GM21723 (cell line): Measurements from ENCODE around the gene GCK.

ENCODE experiments used
- ATAC-seq: cut with Tn5 transposase; IDR thresholded peaks from one replicate; pipeline ENCODE4 v1.9.1; 2021; ENCODE audit warnings: mild to moderate bottlenecking, moderate library complexity; ENCODE audit not compliant: unreplicated experiment

The GCK gene

DNA sequence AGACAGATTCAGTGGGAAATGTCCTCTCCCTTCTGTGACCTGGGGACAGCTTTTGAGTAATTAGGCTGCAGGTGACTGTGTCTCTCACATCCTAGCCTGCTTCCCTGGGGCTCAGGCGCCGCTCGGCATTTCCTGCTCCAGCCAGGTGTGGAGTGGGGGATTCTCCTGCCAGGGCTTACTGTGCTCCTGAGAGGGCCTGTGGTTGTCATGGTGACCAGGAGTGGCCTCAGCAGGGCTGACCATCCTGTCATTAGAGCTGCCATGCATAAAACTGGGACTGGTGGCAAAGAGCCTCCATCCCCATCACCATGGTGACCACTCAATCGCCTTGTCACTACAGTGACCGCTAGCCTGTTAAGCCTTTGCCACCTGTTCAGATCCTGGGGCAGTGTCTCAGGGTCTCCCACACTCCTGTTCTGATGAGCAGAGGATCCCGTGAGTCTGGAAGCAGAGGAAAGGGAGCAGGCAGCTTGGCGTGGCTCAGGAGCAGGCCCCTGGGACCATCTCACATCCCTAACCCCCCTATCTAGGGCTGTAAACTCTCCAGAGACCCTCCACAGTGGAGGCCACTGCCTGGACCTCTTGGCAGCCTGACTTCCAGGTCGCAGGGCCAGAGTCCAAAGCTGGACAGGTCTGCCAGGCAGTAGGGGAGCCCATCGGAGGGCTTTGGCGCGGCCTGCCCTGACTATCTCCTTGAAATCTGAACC, at the start of gene GCK:
Gene GCK, minus strand, starts transcription at position 154 of the 707 bp plus-strand sequence. CDS start 486 bp downstream, outside the sequence.
- ATAC-seq: no peak

- ATAC-seq: no peak
Observed at GRCh38 chr7:44238116-44238695, 49.0 kb upstream of the GCK start.

DNA sequence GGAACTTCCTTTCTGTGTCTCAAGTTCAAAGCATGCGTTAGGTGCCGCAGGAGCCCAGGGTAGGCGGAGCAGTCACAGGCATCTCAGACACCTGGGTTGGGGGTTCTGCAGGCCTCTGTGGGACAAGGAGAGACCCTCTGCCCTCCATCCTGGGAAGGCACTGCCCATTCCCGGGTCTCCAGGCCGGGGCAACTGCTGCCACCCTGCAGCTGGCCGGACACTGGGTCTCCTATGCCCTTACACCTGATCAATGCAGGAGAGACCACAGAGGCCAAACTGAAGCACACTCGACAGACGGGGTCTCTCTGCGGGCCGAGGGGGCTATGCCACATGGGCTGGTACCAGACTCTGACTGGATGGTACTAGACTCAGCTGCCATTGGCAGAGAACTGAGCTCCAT, 48.5 kb upstream of the GCK start:
- no peak for ATAC-seq

GRCh38 chr7:44236333-44236728, 47.1 kb upstream of the GCK start:
- ATAC-seq: no peak

DNA sequence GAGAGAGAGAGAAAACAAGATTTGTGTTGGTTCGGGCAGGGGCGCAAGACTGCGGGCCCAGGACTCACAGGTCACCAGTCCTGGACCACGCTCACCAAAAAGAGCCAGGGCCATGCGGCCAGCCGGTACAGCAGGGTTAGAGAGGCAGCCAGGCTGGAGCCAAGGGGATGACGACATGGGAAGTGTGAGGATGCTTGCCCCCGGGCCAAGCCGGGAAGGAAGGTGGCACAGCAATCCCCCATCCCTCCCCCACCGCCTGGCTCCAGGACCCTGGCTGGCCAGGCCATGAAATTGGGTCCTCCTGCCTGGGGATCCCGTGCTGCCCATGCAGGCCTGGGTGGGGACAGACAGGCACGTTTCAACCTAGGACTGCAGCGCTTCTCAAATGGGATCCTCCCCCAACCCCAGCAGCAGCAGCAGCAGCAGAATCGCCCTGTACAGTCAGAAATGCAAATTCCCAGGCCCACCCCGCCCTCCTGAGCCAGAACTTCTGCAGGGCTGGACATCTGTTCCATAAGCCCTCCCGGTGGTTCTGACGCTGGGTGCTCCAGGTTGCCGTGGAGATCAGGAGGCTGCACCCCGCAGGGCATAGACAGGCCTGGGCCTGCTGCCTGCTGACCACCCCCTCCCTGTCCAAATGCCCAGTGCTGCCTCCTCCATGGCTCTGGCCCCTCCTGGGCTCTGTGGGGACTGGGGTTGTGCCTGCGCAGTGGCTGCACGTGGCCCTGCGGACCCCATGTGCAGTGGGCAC, 46.5 kb upstream of the GCK start:
- no peak for ATAC-seq

- ATAC-seq: no peak
Observed at GRCh38 chr7:44235066-44235465, 45.8 kb upstream of the GCK start.

GRCh38 chr7:44232901-44233715, 43.9 kb upstream of the GCK start:
- ATAC-seq: no peak

DNA sequence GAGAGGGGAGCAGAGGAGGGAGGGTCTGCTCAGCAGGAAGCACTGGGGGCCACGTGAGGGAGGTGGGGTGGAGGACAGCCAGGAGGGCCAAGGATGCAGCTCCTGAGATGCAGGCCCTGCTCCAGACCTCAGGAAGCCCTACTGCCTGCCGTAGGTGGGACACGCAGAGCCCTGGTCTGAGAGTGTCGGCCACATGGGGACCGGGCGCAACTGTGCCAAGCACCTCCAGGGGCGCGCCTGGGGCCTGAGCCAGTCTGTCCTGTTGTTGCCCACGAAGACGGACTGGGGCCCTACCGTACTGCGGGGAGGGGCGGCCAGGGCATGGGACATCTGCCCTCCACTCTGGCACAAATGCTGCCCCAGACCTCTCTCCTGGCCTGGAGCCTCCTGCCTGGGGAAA, 43.2 kb upstream of the GCK start:
- no peak for ATAC-seq

DNA sequence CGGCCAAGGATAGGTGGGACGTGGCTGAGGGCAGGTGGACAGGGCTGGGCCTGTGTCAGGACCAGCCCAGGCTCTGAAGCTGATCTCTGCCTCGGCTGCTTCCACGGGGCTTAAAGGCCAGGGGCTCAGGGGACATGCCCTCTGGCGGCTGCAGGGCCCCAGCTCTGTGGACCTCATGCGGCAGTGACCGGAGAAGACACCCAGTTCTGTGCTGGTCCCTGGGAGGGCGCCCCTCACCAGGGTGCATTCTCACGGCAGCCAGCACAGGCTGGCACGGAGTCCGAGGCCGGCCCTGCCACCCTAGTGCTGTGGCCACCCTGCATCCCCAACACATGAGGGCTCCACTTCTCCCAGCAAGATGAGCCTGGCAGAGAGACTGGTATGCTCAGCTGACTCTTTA, 41.8 kb upstream of the GCK start:
- no peak for ATAC-seq

DNA sequence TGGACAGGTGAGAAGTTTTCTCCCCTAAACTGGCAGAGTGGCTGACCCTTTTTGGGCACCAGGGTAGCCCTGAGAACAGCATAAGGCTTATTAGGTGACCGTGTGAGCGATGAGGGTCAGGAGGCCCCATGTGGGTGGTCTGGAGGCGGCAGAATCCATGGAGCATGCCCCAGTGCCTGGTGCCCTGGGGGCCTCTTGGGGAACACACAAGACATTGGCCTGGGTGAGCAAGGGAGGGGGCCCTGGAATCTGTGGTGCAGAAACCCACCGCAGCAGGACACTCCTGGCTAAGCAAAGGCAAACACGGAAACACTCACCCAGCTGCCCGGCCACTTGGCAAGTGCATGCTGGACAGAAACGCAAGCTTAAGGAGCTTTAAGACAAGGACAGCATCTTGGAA, 41.0 kb upstream of the GCK start:
- ATAC-seq: no peak

GRCh38 chr7:44229546-44230105, 40.4 kb upstream of the GCK start:
- no peak for ATAC-seq

DNA sequence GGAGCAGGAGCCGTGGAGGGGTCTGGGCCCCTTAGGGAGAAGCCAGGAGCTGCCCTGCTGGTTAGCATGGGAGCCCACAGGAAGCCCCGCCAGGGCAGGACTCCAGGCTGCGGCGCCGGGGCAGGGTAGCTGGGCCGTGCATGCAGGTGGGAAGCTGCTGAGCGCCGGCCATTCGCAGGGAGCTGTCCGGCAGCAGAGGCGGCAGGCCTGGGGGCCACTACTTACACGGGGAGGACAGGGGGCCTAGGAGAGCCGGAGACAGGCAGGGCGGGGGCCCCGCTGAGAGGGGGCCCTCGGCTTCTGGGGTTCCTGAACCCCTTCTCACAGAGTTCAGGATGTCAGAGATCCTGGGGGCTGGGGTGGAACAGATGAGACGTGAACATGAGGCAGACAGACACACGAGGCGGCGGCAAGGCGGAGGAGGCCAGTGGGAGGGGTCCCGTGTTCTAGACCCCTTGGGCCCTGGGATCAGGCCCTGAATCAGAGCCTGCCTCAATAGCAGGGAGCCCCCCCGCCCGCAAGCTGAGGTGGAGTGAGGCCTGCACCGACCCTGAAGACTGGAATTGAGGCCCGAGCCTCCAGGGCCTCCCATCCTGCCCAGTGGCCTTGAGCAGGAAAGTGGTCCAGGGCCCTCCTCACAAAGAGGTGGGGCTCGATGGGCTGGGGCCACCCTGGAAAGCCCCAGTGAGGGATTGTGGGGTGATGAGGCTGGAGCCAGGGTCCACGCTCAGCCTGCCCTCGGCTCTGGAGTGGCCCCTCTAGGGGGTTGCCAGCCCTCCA, 39.5 kb upstream of the GCK start:
- no peak for ATAC-seq

GRCh38 chr7:44227911-44228310, 38.7 kb upstream of the GCK start:
- no peak for ATAC-seq

DNA sequence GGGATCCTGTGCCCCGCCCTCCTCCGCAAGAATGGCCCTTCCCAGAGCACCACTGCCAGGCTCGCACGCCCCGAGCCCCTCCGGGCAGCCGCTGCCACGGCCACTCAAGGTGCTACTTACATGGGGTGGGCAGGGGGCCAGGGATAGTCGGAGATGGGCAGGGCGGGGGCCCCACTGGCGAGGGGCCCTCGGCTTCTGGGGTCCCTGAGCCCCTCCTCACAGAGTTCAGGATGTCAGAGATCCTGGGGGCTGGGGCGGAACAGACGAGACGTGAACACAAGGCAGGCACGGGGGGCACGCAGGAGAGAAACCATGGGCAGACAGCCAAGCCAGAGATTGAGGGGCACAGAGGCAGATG, 37.1 kb upstream of the GCK start:
- no peak for ATAC-seq

GRCh38 chr7:44225566-44226395, 36.5 kb upstream of the GCK start:
- no peak for ATAC-seq

- ATAC-seq: no peak
Observed at GRCh38 chr7:44224974-44225565, 35.8 kb upstream of the GCK start.

DNA sequence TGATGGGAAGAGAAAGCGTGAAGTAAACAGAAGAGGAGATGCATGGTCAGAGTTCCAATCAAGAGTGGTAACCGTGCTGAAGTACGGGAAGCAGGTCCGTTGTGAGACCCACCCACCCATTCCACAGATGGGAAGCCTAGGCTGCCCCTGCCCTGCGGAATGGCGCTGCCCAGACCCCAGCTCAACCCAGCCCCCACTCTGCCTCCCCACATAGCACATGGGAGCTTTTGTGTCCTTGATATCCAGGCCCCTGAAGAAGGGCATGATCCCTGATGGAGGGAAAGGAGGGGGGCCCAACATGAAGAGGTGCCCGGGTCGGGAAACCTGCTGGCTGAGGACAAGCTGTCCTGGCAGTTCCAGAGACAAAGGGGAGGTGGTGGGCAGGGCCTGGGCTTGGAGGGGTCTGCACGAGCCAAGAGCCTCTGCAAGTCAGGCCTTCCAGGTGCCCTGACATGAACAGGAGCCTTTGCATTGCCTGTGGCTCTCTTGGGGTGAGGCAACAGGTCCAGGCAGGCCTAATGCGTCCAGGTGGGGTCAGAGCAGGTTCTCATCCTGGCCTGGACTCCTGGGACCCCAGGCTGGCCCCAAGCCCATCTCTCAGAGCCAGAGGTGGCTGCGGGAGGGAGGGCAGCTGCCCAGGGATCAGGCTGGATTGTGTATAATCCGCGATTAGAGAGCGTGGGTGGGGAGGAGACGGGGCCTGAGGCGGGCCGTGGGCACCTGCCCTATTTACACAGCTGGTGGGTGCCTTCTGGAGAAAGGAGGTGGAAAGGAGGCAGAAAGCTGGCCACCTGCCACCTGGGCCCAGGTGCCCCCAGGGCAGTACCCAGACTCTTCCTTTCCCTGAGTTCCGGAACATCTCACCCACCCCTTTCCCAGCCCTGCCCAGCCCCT, 35.1 kb upstream of the GCK start:
- no peak for ATAC-seq
